Neural cell (in vitro differentiated cells): ENCODE results near the gene USP37.

Experiments used
- CTCF ChIP-seq: fragments of 450-650 bp; IDR thresholded peaks from 2 replicates; pipeline ENCODE4 v1.5.1; 2014; ENCODE audit warnings: antibody characterized with exemption, mild to moderate bottlenecking, moderate library complexity; ENCODE audit not compliant: poor library complexity, severe bottlenecking
- EP300 ChIP-seq: fragments of 450-650 bp; conservative IDR thresholded peaks from 2 replicates; pipeline ENCODE4 v1.6.1; 2014; ENCODE audit warnings: antibody characterized with exemption, mild to moderate bottlenecking, moderate library complexity; ENCODE audit not compliant: poor library complexity, severe bottlenecking
- POLR2AphosphoS5 ChIP-seq: IDR thresholded peaks from 2 replicates; pipeline ENCODE4 v1.6.1; 2012
- RAD21 ChIP-seq: fragments of 450-650 bp; conservative IDR thresholded peaks from 2 replicates; pipeline ENCODE4 v1.6.1; 2014; ENCODE audit warnings: antibody characterized with exemption, mild to moderate bottlenecking, moderate library complexity
- SMC3 ChIP-seq: fragments of 450-650 bp; conservative IDR thresholded peaks from 2 replicates; pipeline ENCODE4 v1.6.1; 2014; ENCODE audit warnings: antibody characterized with exemption, mild to moderate bottlenecking, moderate library complexity; ENCODE audit not compliant: poor library complexity
- TAF1 ChIP-seq: IDR thresholded peaks from 2 replicates; pipeline ENCODE4 v1.6.1; 2012; ENCODE audit warnings: low read depth
- TF ChIP-seq, protein P1 (sequence below): IDR thresholded peaks from 2 replicates; pipeline ENCODE4 v1.6.1; 2012; ENCODE audit warnings: borderline replicate concordance

- TF ChIP-seq POLR2AphosphoS5 (no peak), RAD21 (no peak), CTCF (no peak), SMC3 (no peak), TAF1 (no peak), EP300 (no peak)
- TF ChIP-seq, protein P1, sequence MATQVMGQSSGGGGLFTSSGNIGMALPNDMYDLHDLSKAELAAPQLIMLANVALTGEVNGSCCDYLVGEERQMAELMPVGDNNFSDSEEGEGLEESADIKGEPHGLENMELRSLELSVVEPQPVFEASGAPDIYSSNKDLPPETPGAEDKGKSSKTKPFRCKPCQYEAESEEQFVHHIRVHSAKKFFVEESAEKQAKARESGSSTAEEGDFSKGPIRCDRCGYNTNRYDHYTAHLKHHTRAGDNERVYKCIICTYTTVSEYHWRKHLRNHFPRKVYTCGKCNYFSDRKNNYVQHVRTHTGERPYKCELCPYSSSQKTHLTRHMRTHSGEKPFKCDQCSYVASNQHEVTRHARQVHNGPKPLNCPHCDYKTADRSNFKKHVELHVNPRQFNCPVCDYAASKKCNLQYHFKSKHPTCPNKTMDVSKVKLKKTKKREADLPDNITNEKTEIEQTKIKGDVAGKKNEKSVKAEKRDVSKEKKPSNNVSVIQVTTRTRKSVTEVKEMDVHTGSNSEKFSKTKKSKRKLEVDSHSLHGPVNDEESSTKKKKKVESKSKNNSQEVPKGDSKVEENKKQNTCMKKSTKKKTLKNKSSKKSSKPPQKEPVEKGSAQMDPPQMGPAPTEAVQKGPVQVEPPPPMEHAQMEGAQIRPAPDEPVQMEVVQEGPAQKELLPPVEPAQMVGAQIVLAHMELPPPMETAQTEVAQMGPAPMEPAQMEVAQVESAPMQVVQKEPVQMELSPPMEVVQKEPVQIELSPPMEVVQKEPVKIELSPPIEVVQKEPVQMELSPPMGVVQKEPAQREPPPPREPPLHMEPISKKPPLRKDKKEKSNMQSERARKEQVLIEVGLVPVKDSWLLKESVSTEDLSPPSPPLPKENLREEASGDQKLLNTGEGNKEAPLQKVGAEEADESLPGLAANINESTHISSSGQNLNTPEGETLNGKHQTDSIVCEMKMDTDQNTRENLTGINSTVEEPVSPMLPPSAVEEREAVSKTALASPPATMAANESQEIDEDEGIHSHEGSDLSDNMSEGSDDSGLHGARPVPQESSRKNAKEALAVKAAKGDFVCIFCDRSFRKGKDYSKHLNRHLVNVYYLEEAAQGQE: no peak
Measured at GRCh38 chr2:218434456-218434855, 133.7 kb downstream of the USP37 start.
